ENCODE results near the gene KLHL29.

DNA sequence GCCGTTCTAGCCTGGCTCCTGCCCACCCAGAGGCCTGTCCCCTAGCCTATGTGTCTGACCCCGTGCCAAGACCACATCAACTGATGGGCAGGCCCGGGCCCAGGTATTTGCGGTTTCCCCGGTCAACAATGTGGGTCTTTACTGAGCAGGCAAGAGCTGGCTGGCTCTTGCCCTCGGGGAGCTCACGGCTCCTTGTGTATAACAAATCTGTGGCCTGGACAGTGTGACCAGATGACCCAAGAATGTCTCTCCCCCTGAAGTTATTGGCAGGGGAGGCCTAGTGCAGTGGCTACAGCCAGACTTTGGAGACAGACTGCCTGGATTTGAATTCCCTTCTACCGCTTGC lies 179.6 kb downstream of the KLHL29 start:
- TF ChIP-seq KLF16 (CRISPR knock-in tag; IDR thresholded peaks at IDR 0.05) (no peak), MYC (CRISPR knock-in tag; IDR thresholded peaks at IDR 0.05; ENCODE audit: borderline replicate concordance) (no peak), SMAD3 (CRISPR knock-in tag; IDR thresholded peaks at IDR 0.05) (no peak), RAD51 (IDR thresholded peaks at IDR 0.05; ENCODE audit: borderline replicate concordance) (no peak), SP2 (CRISPR knock-in tag; IDR thresholded peaks at IDR 0.05) (no peak), TARDBP (CRISPR knock-in tag; IDR thresholded peaks at IDR 0.05) (no peak), POLR2AphosphoS2 (IDR thresholded peaks at IDR 0.05; ENCODE audit: low read depth, low read length) (no peak), ZNF883 (CRISPR knock-in tag; IDR thresholded peaks at IDR 0.05; ENCODE audit: not compliant biosample characterization) (no peak), HMG20A (CRISPR knock-in tag; IDR thresholded peaks at IDR 0.05; ENCODE audit: borderline replicate concordance) (no peak)
- TF ChIP-seq, protein P1, sequence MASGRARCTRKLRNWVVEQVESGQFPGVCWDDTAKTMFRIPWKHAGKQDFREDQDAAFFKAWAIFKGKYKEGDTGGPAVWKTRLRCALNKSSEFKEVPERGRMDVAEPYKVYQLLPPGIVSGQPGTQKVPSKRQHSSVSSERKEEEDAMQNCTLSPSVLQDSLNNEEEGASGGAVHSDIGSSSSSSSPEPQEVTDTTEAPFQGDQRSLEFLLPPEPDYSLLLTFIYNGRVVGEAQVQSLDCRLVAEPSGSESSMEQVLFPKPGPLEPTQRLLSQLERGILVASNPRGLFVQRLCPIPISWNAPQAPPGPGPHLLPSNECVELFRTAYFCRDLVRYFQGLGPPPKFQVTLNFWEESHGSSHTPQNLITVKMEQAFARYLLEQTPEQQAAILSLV (CRISPR knock-in tag; IDR thresholded peaks at IDR 0.05; ENCODE audit: borderline replicate concordance) = no peak

Measured in HepG2 (cell line).